ENCODE results near the gene SEMA7A. TPM values are rescaled to one million over a fixed set of nuclear protein-coding genes. Genes with fewer than 3 reads are reported as not detected.

SEMA7A gene
- total RNA-seq, 1 experiment from 2014 or later = 38.1 TPM

DNA sequence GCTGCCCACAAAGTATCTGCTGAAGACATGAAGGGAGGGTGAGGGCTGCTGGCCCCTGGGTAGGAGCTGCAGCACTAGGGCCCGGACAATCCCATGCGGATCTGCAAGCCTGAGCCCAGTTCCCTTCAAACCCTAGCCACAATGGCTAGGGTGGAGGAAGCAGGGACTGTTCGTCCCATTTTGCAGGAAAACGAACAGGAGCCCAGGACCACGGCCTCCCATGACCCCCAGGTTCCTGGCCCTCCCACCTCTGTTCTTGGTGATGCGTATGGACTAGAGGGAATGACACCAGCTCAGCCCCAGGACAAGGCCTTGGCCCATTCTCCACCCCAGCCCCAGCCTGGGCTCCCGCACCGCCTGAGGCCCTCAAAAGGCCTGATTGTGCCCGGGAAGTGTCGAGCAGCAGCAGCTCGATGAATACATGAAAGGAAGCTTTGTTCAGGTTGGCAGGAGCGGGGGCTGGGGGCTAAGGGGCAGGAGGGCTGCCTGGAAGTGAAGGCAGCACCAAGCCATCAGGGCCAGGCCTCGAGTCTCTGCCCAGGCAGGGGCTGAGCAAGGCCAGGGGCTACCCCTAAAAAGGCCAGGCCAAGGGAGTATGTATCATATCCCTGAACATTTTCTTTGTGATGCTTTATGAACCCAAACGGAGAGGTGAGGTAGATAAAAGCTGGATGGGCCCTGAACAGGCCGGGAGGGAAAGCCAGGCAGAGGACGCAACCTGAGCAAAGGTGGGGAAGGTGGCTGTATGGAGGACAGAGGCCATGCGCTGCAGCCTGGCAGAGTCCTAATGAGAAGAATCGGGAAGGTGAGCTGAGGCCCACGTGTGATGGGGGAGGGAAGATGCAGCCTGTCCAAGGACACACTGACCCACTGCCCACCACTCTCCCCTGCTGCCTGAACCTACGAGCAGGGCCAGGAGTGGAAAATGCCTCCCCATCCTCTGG lies 12.2 kb downstream of the SEMA7A start:
- Histone ChIP-seq H3K27me3 (replicated peaks; ENCODE audit: control insufficient read depth, insufficient read depth, low read length) (no peaks in the 10 kb centered on the region), H3K36me3 (ENCODE audit: control insufficient read depth, insufficient read depth, low read length) (peaks cover 2% of the 10 kb centered on the region), H3K4me1 (peaks cover 43% of the 10 kb centered on the region), H3K4me3 (ENCODE audit: low read depth, low read length) (no peak overlapping the region), H3K9me3 (no peaks in the 10 kb centered on the region)
- no TSS peak for BruUV-seq (replicated peaks)
- Mint-ChIP-seq H3K27me3 (ENCODE audit: insufficient read depth, unreplicated experiment) (no peaks in the 10 kb centered on the region), H3K4me3 (ENCODE audit: unreplicated experiment) (no peak overlapping the region), H3K27ac (ENCODE audit: unreplicated experiment) (no peak overlapping the region), H3K4me1 (ENCODE audit: low read depth, unreplicated experiment) (peaks cover 44% of the 10 kb centered on the region), H3K9me3 (ENCODE audit: unreplicated experiment) (no peaks in the 10 kb centered on the region), H3K36me3 (ENCODE audit: insufficient read depth, unreplicated experiment) (peaks cover 33% of the 10 kb centered on the region)
- ChIA-PET CTCF (no interaction called here), POLR2A (no interaction called here)
- TF ChIP-seq, protein P1, sequence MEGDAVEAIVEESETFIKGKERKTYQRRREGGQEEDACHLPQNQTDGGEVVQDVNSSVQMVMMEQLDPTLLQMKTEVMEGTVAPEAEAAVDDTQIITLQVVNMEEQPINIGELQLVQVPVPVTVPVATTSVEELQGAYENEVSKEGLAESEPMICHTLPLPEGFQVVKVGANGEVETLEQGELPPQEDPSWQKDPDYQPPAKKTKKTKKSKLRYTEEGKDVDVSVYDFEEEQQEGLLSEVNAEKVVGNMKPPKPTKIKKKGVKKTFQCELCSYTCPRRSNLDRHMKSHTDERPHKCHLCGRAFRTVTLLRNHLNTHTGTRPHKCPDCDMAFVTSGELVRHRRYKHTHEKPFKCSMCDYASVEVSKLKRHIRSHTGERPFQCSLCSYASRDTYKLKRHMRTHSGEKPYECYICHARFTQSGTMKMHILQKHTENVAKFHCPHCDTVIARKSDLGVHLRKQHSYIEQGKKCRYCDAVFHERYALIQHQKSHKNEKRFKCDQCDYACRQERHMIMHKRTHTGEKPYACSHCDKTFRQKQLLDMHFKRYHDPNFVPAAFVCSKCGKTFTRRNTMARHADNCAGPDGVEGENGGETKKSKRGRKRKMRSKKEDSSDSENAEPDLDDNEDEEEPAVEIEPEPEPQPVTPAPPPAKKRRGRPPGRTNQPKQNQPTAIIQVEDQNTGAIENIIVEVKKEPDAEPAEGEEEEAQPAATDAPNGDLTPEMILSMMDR (IDR thresholded peaks at IDR 0.05; ENCODE audit: insufficient read depth in 1 of 2, low read depth in 1 of 2, low read length in 1 of 2, severe bottlenecking in 1 of 2, unreplicated experiment in 1 of 2) = no peak
- DNase-seq = no peak
- intact Hi-C loops (cut with micrococcal nuclease; ENCODE audit: unreplicated experiment) = no loop called here

DNA sequence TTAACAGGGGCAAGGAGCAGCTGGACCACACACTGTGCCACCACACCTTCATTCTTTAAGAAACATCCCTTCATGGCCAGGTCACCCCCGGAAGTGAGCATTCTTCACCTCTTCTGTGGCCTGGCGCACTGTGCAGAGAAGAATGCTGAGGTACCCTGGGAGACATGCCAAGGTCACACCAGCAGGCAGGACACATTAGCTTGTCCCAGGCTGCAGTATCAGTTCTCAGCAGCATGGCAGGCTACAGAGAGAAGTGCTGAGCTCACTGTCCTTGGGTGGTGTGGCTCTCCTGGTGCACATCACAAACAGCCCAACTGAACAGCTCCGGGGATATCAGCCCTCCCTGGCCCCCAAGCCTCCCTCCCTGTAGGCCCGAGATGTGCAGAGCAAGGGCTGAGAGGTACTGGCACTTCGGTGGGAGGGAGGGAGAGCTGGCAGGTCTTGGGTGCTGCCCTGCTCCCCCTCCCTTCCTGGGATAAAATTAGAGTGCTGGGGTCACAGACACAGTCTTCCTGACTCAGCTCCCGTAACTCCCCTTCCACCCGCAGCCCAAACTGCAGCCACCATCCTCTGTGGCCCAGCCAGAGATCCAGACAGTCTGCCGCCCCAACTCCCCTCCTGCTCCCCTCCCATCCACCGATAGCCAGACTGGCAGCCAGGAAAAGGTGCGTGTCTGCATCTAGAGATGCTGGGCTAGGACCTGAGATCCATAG lies 13.4 kb downstream of the SEMA7A start:
- intact Hi-C loops (cut with micrococcal nuclease; ENCODE audit: unreplicated experiment) = no loop called here
- Histone ChIP-seq H3K36me3 (ENCODE audit: control insufficient read depth, insufficient read depth, low read length) (no peaks in the 10 kb centered on the region; the same call in none of the 2 replicates), H3K27me3 (replicated peaks; ENCODE audit: control insufficient read depth, insufficient read depth, low read length) (no peaks in the 10 kb centered on the region), H3K4me1 (peaks cover 43% of the 10 kb centered on the region), H3K9me3 (no peaks in the 10 kb centered on the region), H3K4me3 (ENCODE audit: low read depth, low read length) (no peak overlapping the region)
- Mint-ChIP-seq H3K4me3 (ENCODE audit: unreplicated experiment) (no peak overlapping the region), H3K4me1 (ENCODE audit: low read depth, unreplicated experiment) (peaks cover 40% of the 10 kb centered on the region), H3K27me3 (ENCODE audit: insufficient read depth, unreplicated experiment) (no peaks in the 10 kb centered on the region), H3K36me3 (ENCODE audit: insufficient read depth, unreplicated experiment) (peaks cover 39% of the 10 kb centered on the region), H3K9me3 (ENCODE audit: unreplicated experiment) (no peaks in the 10 kb centered on the region), H3K27ac (ENCODE audit: unreplicated experiment) (no peak overlapping the region)
- no peak for DNase-seq
- ChIA-PET POLR2A (no interaction called here), CTCF (no interaction called here)
- BruUV-seq (replicated peaks) = no TSS peak
- TF ChIP-seq, protein P1 (IDR thresholded peaks at IDR 0.05; ENCODE audit: insufficient read depth in 1 of 2, low read depth in 1 of 2, low read length in 1 of 2, severe bottlenecking in 1 of 2, unreplicated experiment in 1 of 2) = no peak

DNA sequence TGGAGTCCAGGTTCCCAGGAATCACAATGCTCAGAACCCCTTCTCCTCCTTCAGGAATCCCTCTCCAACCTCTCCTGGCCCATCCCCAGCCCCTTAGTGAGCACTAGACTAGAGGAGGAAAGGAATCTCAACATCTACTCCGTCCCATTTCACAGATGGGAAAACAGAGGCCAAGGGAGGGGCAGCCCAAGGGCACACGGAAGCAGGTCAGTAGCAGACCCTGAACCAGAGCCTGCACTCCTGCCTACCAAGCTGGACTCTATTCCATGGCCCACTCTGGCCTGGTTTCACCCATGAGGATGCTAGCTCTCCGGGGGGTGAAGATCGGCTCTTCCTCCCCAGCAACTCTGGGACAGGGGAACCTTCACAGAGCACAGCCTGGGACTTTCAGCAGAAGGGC lies 14.3 kb downstream of the SEMA7A start:
- H3K4me3 ChIP-seq (ENCODE audit: low read depth, low read length) = no peak overlapping the region
- Mint-ChIP-seq H3K27me3 (ENCODE audit: insufficient read depth, unreplicated experiment) (no peaks in the 10 kb centered on the region), H3K4me1 (ENCODE audit: low read depth, unreplicated experiment) (peaks cover 36% of the 10 kb centered on the region), H3K27ac (ENCODE audit: unreplicated experiment) (no peak overlapping the region), H3K4me3 (ENCODE audit: unreplicated experiment) (no peak overlapping the region), H3K36me3 (ENCODE audit: insufficient read depth, unreplicated experiment) (peaks cover 41% of the 10 kb centered on the region), H3K9me3 (ENCODE audit: unreplicated experiment) (no peaks in the 10 kb centered on the region)
- no peaks in the 10 kb centered on the region; the same call in none of the 2 replicates for H3K36me3 ChIP-seq (ENCODE audit: control insufficient read depth, insufficient read depth, low read length)
- H3K4me1 ChIP-seq = peaks cover 38% of the 10 kb centered on the region
- no TSS peak for BruUV-seq (replicated peaks)
- ChIA-PET POLR2A (no interaction called here), CTCF (no interaction called here)
- H3K9me3 ChIP-seq = no peaks in the 10 kb centered on the region
- DNase-seq = no peak
- H3K27me3 ChIP-seq (replicated peaks; ENCODE audit: control insufficient read depth, insufficient read depth, low read length) = no peaks in the 10 kb centered on the region
- TF ChIP-seq, protein P1 (IDR thresholded peaks at IDR 0.05; ENCODE audit: insufficient read depth in 1 of 2, low read depth in 1 of 2, low read length in 1 of 2, severe bottlenecking in 1 of 2, unreplicated experiment in 1 of 2) = no peak
- intact Hi-C loops (cut with micrococcal nuclease; ENCODE audit: unreplicated experiment) = no loop called here

Data from Caco-2 (cell line).